Neuronal stem cell (in vitro differentiated cells): ENCODE results near the gene DENND6B.

Experiments
- DNase-seq: peaks from one replicate; pipeline ENCODE4 v3.0.0-alpha.2; 2013; ENCODE audit warnings: low spot score
- H2AFZ ChIP-seq: one replicate; pipeline ENCODE4 v1.6.1; 2013; ENCODE audit warnings: mild to moderate bottlenecking, low read length, inconsistent platforms
- H2AK5ac ChIP-seq: 2 replicates; pipeline ENCODE4 v1.6.1; 2013; ENCODE audit warnings: low read depth, mild to moderate bottlenecking, inconsistent platforms, low read length, moderate library complexity, mixed read lengths
- H2BK120ac ChIP-seq: 2 replicates; pipeline ENCODE4 v1.6.1; 2013; ENCODE audit warnings: low read depth, mild to moderate bottlenecking, inconsistent platforms, low read length, moderate library complexity, mixed read lengths
- H2BK12ac ChIP-seq: one replicate; pipeline ENCODE4 v1.6.1; 2013; ENCODE audit warnings: low read length, inconsistent platforms
- H2BK15ac ChIP-seq: 2 replicates; pipeline ENCODE4 v1.6.1; 2013; ENCODE audit warnings: mild to moderate bottlenecking, low read length, inconsistent platforms, mixed read lengths
- H2BK5ac ChIP-seq: one replicate; pipeline ENCODE4 v1.6.1; 2013; ENCODE audit warnings: inconsistent platforms, mild to moderate bottlenecking, low read length, moderate library complexity
- H3K14ac ChIP-seq: one replicate; pipeline ENCODE4 v1.6.1; 2013; ENCODE audit warnings: low read length, inconsistent platforms
- H3K18ac ChIP-seq: 2 replicates; pipeline ENCODE4 v1.6.1; 2013; ENCODE audit warnings: low read length, inconsistent platforms
- H3K23ac ChIP-seq: 2 replicates; pipeline ENCODE4 v1.6.1; 2013; ENCODE audit warnings: low read depth, mild to moderate bottlenecking, mixed read lengths, low read length, inconsistent platforms; ENCODE audit not compliant: poor library complexity
- H3K27ac ChIP-seq: replicated peaks from 3 replicates; pipeline ENCODE4 v1.5.1; 2013; ENCODE audit warnings: low read length, inconsistent platforms
- H3K27me3 ChIP-seq, 3 experiments: 2 replicates each; pipeline ENCODE4 v1.6.1; 2013; ENCODE audit warnings: low read length in 3 of 3, mild to moderate bottlenecking in 2 of 3, inconsistent platforms in 1 of 3, low read depth in 1 of 3, mixed read lengths in 1 of 3, moderate library complexity in 1 of 3; ENCODE audit not compliant: control insufficient read depth in 3 of 3, insufficient read depth in 3 of 3
- H3K36me3 ChIP-seq, 2 donors: replicated peaks in 1 of 2; 2 replicates each; pipeline ENCODE4 v1.6.1; 2013; ENCODE audit warnings: low read length in 2 of 2; ENCODE audit not compliant: control insufficient read depth in 2 of 2, insufficient read depth in 2 of 2
- H3K4ac ChIP-seq: 2 replicates; pipeline ENCODE4 v1.6.1; 2013; ENCODE audit warnings: inconsistent platforms, mild to moderate bottlenecking, low read length, moderate library complexity
- H3K4me1 ChIP-seq, 2 donors: 1 replicate in 1 of 2; 2 replicates in 1 of 2; pipeline ENCODE4 v1.6.1; 2013; ENCODE audit warnings: low read length in 2 of 2, low read depth in 1 of 2; ENCODE audit not compliant: control insufficient read depth in 2 of 2, insufficient read depth in 1 of 2
- H3K4me2 ChIP-seq: one replicate; pipeline ENCODE4 v1.6.1; 2013; ENCODE audit warnings: mild to moderate bottlenecking, low read length, inconsistent platforms; ENCODE audit not compliant: insufficient read depth, poor library complexity, severe bottlenecking
- H3K4me3 ChIP-seq, 2 donors: 2 replicates each; pipeline ENCODE4 v1.5.1; 2013; ENCODE audit warnings: low read length in 2 of 2, mild to moderate bottlenecking in 2 of 2, inconsistent platforms in 1 of 2, moderate library complexity in 1 of 2
- H3K79me1 ChIP-seq: one replicate; pipeline ENCODE4 v1.6.1; 2013; ENCODE audit warnings: low read depth, mild to moderate bottlenecking, inconsistent platforms, low read length, moderate library complexity
- H3K9ac ChIP-seq: one replicate; pipeline ENCODE4 v1.6.1; 2013; ENCODE audit warnings: mild to moderate bottlenecking, low read depth, low read length, inconsistent platforms; ENCODE audit not compliant: poor library complexity
- H3K9me3 ChIP-seq, 2 donors: replicated peaks in 1 of 2; 2 replicates each; pipeline versions ENCODE3 to v1.6.1; 2013; ENCODE audit warnings: low read length in 2 of 2, mild to moderate bottlenecking in 2 of 2, inconsistent platforms in 1 of 2, low read depth in 1 of 2, mixed read lengths in 1 of 2, moderate library complexity in 1 of 2; ENCODE audit not compliant: control insufficient read depth in 2 of 2, insufficient read depth in 1 of 2
- H4K8ac ChIP-seq: one replicate; pipeline ENCODE4 v1.6.1; 2013; ENCODE audit warnings: low read depth, mild to moderate bottlenecking, inconsistent platforms, low read length, moderate library complexity
- H4K91ac ChIP-seq: one replicate; pipeline ENCODE4 v1.6.1; 2013; ENCODE audit warnings: low read length, low read depth, mild to moderate bottlenecking, inconsistent platforms; ENCODE audit not compliant: poor library complexity
- WGBS, 2 donors: extraction: QIAGEN DNeasy Blood & Tissue Kit; methylation state at CpG; one replicate each; pipeline ENCODE4 v1.1.7; 2013; ENCODE audit warnings: missing lambda C conversion rate in 2 of 2, mixed read lengths in 1 of 2; ENCODE audit not compliant: insufficient read length in 2 of 2, insufficient replicate concordance in 1 of 2; ENCODE audit errors: extremely low coverage in 2 of 2; 5-methylcytosine and 5-hydroxymethylcytosine counted together

DENND6B gene

GRCh38 chr22:50339945-50340879 is 13.4 kb upstream of the DENND6B start:
- no peak overlapping the region for H2BK120ac ChIP-seq
- H4K8ac ChIP-seq, result peak overlapping the region; percentile 92
- H3K4me2 ChIP-seq, result no peak overlapping the region
- peak overlapping the region in 1 of 2 donors; percentile 73 for H3K4me3 ChIP-seq
- peak overlapping the region; percentile 22 for H3K23ac ChIP-seq
- H3K27me3 ChIP-seq, result peaks cover 0 to 25% (median 0%) of the 10 kb centered on the region in 3 experiments
- peak overlapping the region; percentile 85 for H3K9ac ChIP-seq
- H2AK5ac ChIP-seq, result no peak overlapping the region
- H2BK15ac ChIP-seq, result no peak overlapping the region
- H2BK5ac ChIP-seq, result no peak overlapping the region
- DNase-seq, result no peak
- H3K79me1 ChIP-seq, result peaks cover 20% of the 10 kb centered on the region
- H2AFZ ChIP-seq, result no peak overlapping the region
- H4K91ac ChIP-seq, result peak overlapping the region; percentile 95
- H3K36me3 ChIP-seq, result peaks cover 0 to 26% of the 10 kb centered on the region in 2 donors
- H3K4ac ChIP-seq, result no peak overlapping the region
- peak overlapping the region; percentile 42 for H3K14ac ChIP-seq
- WGBS, 2 donors, result 100% methylated on average over 1 to 7 of the region's 12 CpGs
- H3K9me3 ChIP-seq, result peaks cover 0 to 34% of the 10 kb centered on the region in 2 donors
- H3K27ac ChIP-seq, result no peak overlapping the region
- H3K18ac ChIP-seq, result peak overlapping the region; percentile 80
- H2BK12ac ChIP-seq, result no peak overlapping the region
- peaks cover 4 to 19% of the 10 kb centered on the region in 2 donors for H3K4me1 ChIP-seq

GRCh38 chr22:50338860-50339462 is 12.1 kb upstream of the DENND6B start:
- Histone ChIP-seq H3K9me3 (peaks cover 0 to 34% of the 10 kb centered on the region in 2 donors), H3K79me1 (peaks cover 20% of the 10 kb centered on the region)

GRCh38 chr22:50338042-50338573 is 11.3 kb upstream of the DENND6B start:
- no peak for DNase-seq
- Histone ChIP-seq H2BK12ac (peak overlapping the region; percentile 65), H3K18ac (no peak overlapping the region), H3K27me3 (peaks cover 0 to 25% (median 0%) of the 10 kb centered on the region in 3 experiments), H3K4me3 (peak overlapping the region in 1 of 2 donors; percentile 73), H3K4ac (peak overlapping the region; percentile 91), H3K79me1 (peaks cover 20% of the 10 kb centered on the region), H2BK15ac (no peak overlapping the region), H3K9me3 (peaks cover 0 to 34% of the 10 kb centered on the region in 2 donors), H2BK120ac (no peak overlapping the region), H3K27ac (peak overlapping the region; percentile 19), H2AK5ac (no peak overlapping the region), H2AFZ (no peak overlapping the region), H3K4me1 (peaks cover 4 to 19% of the 10 kb centered on the region in 2 donors), H3K36me3 (peaks cover 0 to 26% of the 10 kb centered on the region in 2 donors), H3K14ac (peak overlapping the region; percentile 58), H3K23ac (peak overlapping the region; percentile 96), H3K4me2 (no peak overlapping the region), H2BK5ac (no peak overlapping the region), H3K9ac (peak overlapping the region; percentile 83), H4K91ac (peak overlapping the region; percentile 93), H4K8ac (peak overlapping the region; percentile 83)
- WGBS, 2 donors, result 100% methylated on average over 5 of the region's 5 CpGs; no CpG with 5 or more reads in 1 of the 2 donors

More at GRCh38 chr22:50338860-50339462, 12.1 kb upstream of the DENND6B start:
- peak overlapping the region; percentile 95 for H4K91ac ChIP-seq
- peaks cover 4 to 19% of the 10 kb centered on the region in 2 donors for H3K4me1 ChIP-seq
- H2BK15ac ChIP-seq, result no peak overlapping the region
- H3K27ac ChIP-seq, result peak overlapping the region; percentile 46
- DNase-seq, result no peak
- no peak overlapping the region for H2AFZ ChIP-seq
- no peak overlapping the region for H3K18ac ChIP-seq
- H3K4ac ChIP-seq, result peak overlapping the region; percentile 58
- peaks cover 0 to 25% (median 0%) of the 10 kb centered on the region in 3 experiments for H3K27me3 ChIP-seq
- peak overlapping the region; percentile 96 for H3K23ac ChIP-seq
- H3K9ac ChIP-seq, result peak overlapping the region; percentile 85
- peak overlapping the region; percentile 60 for H2BK12ac ChIP-seq
- peaks cover 0 to 26% of the 10 kb centered on the region in 2 donors for H3K36me3 ChIP-seq
- H2AK5ac ChIP-seq, result peak overlapping the region; percentile 50
- 100% methylated on average over 1 to 4 of the region's 4 CpGs for WGBS, 2 donors
- no peak overlapping the region for H3K4me2 ChIP-seq
- H3K4me3 ChIP-seq, result peak overlapping the region in 1 of 2 donors; percentile 73
- H2BK5ac ChIP-seq, result no peak overlapping the region
- peak overlapping the region; percentile 59 for H3K14ac ChIP-seq
- H4K8ac ChIP-seq, result peak overlapping the region; percentile 68
- no peak overlapping the region for H2BK120ac ChIP-seq
